Common myeloid progenitor, CD34-positive (primary cell): Measurements from ENCODE around the gene ZNF287.

Source experiments
- CTCF ChIA-PET: fragments of 350-600 bp; sonication (Branson Sonifier 250); formaldehyde crosslinking; loops from one replicate; lab custom pipeline; 2021; ENCODE audit warnings: antibody characterized with exemption; lab: Charles Lee
- POLR2A ChIA-PET: fragments of 350-600 bp; sonication (Branson Sonifier 250); formaldehyde crosslinking; loops from one replicate; lab custom pipeline; 2021; ENCODE audit warnings: antibody characterized with exemption; lab: Charles Lee
- DNase-seq, 3 donors: peaks; one replicate each; pipeline versions ENCODE4 v3.0.0 to v3.0.0-alpha.2; 2013
- H3K27ac ChIP-seq, 2 experiments: 1 replicate in 1 of 2; 2 replicates in 1 of 2; pipeline ENCODE4 v1.7.0; 2013; ENCODE audit warnings: inconsistent platforms in 2 of 2, low read length in 2 of 2, mild to moderate bottlenecking in 2 of 2, low read depth in 1 of 2, moderate library complexity in 1 of 2; ENCODE audit not compliant: severe bottlenecking in 2 of 2, insufficient read depth in 1 of 2, poor library complexity in 1 of 2
- H3K27me3 ChIP-seq, 5 experiments: replicated peaks in 2 of 5; 1 replicate in 3 of 5; 2 replicates in 2 of 5; pipeline versions ENCODE4 v1.6.1 to v1.7.0; 2013; ENCODE audit warnings: low read length in 4 of 5, mild to moderate bottlenecking in 2 of 5, moderate library complexity in 2 of 5, inconsistent platforms in 1 of 5; ENCODE audit not compliant: insufficient read depth in 5 of 5, control insufficient read depth in 4 of 5
- H3K36me3 ChIP-seq, 4 experiments: 1 replicate in 2 of 4; 2 replicates in 2 of 4; pipeline versions ENCODE4 v1.6.1 to v1.7.0; 2013; ENCODE audit warnings: low read length in 3 of 4, control low read depth in 1 of 4, mild to moderate bottlenecking in 1 of 4; ENCODE audit not compliant: control insufficient read depth in 4 of 4, insufficient read depth in 4 of 4
- H3K4me1 ChIP-seq, 4 experiments: 1 replicate in 3 of 4; 2 replicates in 1 of 4; pipeline versions ENCODE4 v1.6.1 to v1.7.1; 2013; ENCODE audit warnings: low read length in 3 of 4, mild to moderate bottlenecking in 3 of 4, control low read depth in 1 of 4, inconsistent platforms in 1 of 4, moderate library complexity in 1 of 4; ENCODE audit not compliant: control insufficient read depth in 4 of 4, insufficient read depth in 4 of 4; ENCODE audit errors: control extremely low read depth in 1 of 4
- H3K4me3 ChIP-seq, 7 experiments: 1 replicate in 4 of 7; 2 replicates in 3 of 7; pipeline versions ENCODE4 v1.5.1 to v1.7.0; 2013; ENCODE audit warnings: mild to moderate bottlenecking in 7 of 7, low read length in 6 of 7, moderate library complexity in 6 of 7, inconsistent platforms in 2 of 7, low read depth in 2 of 7, control low read depth in 1 of 7; ENCODE audit not compliant: insufficient read depth in 4 of 7, control insufficient read depth in 1 of 7; ENCODE audit errors: extremely low read depth in 1 of 7
- H3K9me3 ChIP-seq, 5 experiments: 1 replicate in 4 of 5; 2 replicates in 1 of 5; pipeline versions ENCODE4 v1.6.1 to v1.7.1; 2013; ENCODE audit warnings: low read length in 4 of 5, mild to moderate bottlenecking in 2 of 5, inconsistent platforms in 1 of 5, low read depth in 1 of 5, moderate library complexity in 1 of 5; ENCODE audit not compliant: control insufficient read depth in 4 of 5, insufficient read depth in 2 of 5; ENCODE audit errors: control extremely low read depth in 1 of 5
- WGBS: methylation state at CpG from one replicate; pipeline ENCODE4 v1.1.5; 2013; ENCODE audit not compliant: insufficient coverage; 5-methylcytosine and 5-hydroxymethylcytosine counted together

The ZNF287 gene

DNA sequence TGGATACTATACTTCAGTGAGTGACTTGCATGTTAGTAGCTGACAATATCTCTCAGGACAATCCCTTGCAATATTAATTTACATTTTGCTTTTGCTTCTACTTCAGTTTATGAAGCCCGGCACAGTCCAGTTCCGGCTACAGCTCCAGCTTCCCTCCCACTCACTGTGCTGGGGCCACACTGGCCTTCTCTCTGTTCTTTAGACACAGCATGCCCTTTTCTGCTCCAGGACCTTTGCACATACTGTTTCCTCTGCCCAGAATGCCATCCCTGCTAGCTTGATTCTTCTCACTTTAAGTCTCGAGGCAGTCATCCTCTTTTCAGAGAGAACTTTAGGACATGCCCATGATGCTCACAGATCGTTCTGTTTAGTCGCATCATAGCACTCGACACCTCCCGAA is 51.5 kb downstream of the ZNF287 start:
- no peak overlapping the region for H3K4me3 ChIP-seq
- POLR2A ChIA-PET: no interaction called here
- H3K36me3 ChIP-seq: no peaks in the 10 kb centered on the region
- DNase-seq: no peak
- no peak overlapping the region for H3K27ac ChIP-seq
- H3K4me1 ChIP-seq: peaks cover 1 to 6% (median 3%) of the 10 kb centered on the region in 4 experiments
- H3K9me3 ChIP-seq: no peaks in the 10 kb centered on the region
- H3K27me3 ChIP-seq: peaks cover 0 to 12% (median 0%) of the 10 kb centered on the region in 5 experiments
- CTCF ChIA-PET: interaction anchor here (0.9 to 11.6 kb wide), 3 partner anchors 54 to 90 kb away, joined by 3 to 150 read pairs (median 3); no protein-coding TSS in a partner anchor
- WGBS: 94% methylated on average over 7 of the region's 7 CpGs

DNA sequence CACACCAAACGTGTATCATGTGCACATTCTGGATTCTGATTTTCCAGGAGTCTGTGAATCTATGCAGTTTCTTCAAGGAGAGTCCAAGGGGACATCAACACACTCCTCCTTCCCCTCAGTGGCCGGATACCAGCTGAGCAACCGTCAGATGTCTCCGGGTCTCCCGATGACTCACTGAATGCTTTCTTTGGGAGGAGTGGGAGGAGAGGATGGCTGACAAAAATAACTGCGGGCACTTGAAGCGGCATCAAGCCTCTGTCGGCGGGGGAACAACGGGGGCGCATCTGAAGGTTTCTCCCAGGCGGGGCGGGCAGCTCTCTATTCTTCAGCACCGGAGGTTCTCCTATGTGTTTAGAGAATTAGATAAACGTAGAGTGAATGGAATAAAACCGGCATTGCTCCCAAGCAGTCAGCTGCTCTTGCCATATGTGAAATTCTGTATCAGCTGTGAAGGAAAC is 52.4 kb downstream of the ZNF287 start:
- no peak overlapping the region for H3K4me3 ChIP-seq
- POLR2A ChIA-PET: no interaction called here

DNA sequence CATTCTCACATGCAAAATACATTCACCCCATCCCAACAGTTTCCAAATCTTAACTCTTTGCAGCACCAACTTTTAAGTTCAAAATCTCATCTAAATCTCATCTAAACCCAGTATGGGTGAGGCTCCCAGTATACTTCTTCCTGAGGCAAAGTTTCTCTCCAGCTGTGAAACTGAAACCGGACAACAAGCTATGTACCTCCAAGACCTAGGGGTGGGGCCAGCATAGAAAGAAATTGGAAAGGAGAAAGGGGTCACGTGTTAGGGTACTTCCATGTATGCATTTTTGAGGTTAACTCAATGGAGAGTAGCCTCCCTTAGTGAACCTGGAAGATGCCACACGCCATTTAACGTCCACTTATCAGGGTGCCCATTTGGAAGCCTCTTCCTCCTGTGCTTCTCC is 53.1 kb downstream of the ZNF287 start:
- DNase-seq: no peak
- WGBS: 78% methylated on average over 4 of the region's 4 CpGs
- Histone ChIP-seq H3K9me3 (no peaks in the 10 kb centered on the region), H3K27ac (no peak overlapping the region), H3K36me3 (no peaks in the 10 kb centered on the region), H3K4me3 (no peak overlapping the region), H3K4me1 (peaks cover 0 to 15% (median 12%) of the 10 kb centered on the region in 4 experiments), H3K27me3 (peaks cover 0 to 12% (median 0%) of the 10 kb centered on the region in 5 experiments)
- ChIA-PET CTCF (interaction anchor here (11.6 kb wide), 1 partner anchor 63 kb away, joined by 150 read pairs; no protein-coding TSS in a partner anchor), POLR2A (no interaction called here)

More for the DNA sequence above, 52.4 kb downstream of the ZNF287 start:
- no peak for DNase-seq
- 63% methylated on average over 10 of the region's 16 CpGs for WGBS
- Histone ChIP-seq H3K36me3 (no peaks in the 10 kb centered on the region), H3K9me3 (no peaks in the 10 kb centered on the region), H3K27ac (no peak overlapping the region), H3K4me1 (peaks cover 3 to 14% (median 11%) of the 10 kb centered on the region in 4 experiments), H3K27me3 (peaks cover 0 to 12% (median 0%) of the 10 kb centered on the region in 5 experiments)
- CTCF ChIA-PET: interaction anchor here (0.9 to 11.6 kb wide), 2 partner anchors 63 to 89 kb away, joined by 3 to 150 read pairs; no protein-coding TSS in a partner anchor

DNA sequence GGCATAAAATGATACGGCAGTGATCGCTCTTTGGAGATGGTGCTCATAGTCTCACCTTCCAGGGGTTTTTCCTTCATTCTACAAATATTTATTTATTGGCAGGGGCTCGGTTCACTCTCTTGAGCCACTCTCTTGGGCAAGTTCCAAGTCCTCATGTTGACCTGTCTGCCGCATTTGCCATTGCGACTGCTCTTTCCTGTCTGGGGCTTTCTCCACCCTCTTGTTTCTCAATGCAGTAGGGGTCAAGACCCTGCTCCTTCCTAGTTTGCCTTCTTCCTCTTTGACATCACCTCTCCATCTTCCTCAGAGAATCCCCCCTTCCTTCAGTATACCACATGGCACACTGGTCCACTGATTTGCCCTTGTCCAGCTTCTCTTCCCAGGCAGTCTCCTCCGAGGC is 55.1 kb downstream of the ZNF287 start:
- H3K9me3 ChIP-seq: no peaks in the 10 kb centered on the region
- H3K27me3 ChIP-seq: peaks cover 0 to 12% (median 0%) of the 10 kb centered on the region in 5 experiments
- CTCF ChIA-PET: interaction anchor here (2.3 to 5.2 kb wide), 2 partner anchors 8 to 61 kb away, joined by 13 to 32 read pairs; no protein-coding TSS in a partner anchor
- 87% methylated on average over 6 of the region's 6 CpGs for WGBS
- no peak for DNase-seq
- H3K36me3 ChIP-seq: no peaks in the 10 kb centered on the region
- no peak overlapping the region for H3K4me3 ChIP-seq
- peaks cover 0 to 18% (median 12%) of the 10 kb centered on the region in 4 experiments for H3K4me1 ChIP-seq
- no peak overlapping the region for H3K27ac ChIP-seq
- POLR2A ChIA-PET: no interaction called here

DNA sequence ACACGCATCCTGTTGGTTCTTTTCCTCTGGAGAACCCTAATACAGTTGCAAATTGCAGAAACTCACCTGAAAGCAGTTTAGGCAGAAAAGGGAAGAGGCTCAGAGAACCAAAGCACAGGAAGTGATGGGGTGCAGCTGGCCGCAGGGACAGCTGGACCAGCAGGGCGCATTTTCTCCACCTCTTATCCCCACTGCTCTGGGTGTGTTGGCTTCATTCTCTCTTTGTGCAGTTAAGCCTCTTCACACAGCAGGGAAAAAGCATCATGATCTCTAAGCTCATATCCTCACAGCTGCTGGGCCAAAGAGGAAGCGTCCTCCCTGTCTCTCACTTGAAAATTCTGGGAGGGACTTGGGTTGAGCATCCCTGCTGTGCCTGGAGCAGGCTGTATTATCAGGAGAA is 57.0 kb downstream of the ZNF287 start:
- Histone ChIP-seq H3K9me3 (no peaks in the 10 kb centered on the region), H3K4me3 (peak overlapping the region in 1 of 7 experiments; percentile 24), H3K36me3 (no peaks in the 10 kb centered on the region), H3K27me3 (peaks cover 0 to 3% (median 0%) of the 10 kb centered on the region in 5 experiments), H3K4me1 (peaks cover 0 to 18% (median 12%) of the 10 kb centered on the region in 4 experiments), H3K27ac (no peak overlapping the region)
- ChIA-PET POLR2A (interaction anchor here (0.5 kb wide), 1 partner anchor 1736 kb away, joined by 5 read pairs; no protein-coding TSS in a partner anchor), CTCF (interaction anchor here (2.3 to 5.2 kb wide), 2 partner anchors 10 to 59 kb away, joined by 13 to 32 read pairs; no protein-coding TSS in a partner anchor)
- peak in 2 of 3 donors; percentile 69 to 75 for DNase-seq
- 6% methylated on average over 2 of the region's 4 CpGs for WGBS

DNA sequence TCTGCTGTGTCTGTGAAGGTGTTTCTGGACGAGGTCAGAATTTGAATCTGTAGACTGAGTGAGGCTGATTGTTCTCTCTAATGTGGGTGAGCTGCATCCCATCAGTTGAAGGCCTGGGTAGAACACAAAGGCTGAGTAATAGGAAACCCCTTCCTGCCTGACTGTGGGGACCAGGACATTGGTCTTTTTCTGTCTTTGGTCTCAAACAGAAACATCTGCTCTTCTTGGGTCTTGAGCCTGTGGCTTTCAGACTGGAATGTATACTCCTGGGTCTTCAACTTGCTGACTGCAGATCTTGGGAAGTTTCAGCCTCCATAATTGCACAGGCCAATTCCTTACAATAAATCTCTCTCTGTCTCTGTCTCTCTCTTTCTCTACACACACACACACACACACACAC is 57.4 kb downstream of the ZNF287 start:
- peak in 1 of 3 donors; percentile 24 for DNase-seq
- ChIA-PET POLR2A (interaction anchor here (0.5 kb wide), 1 partner anchor 1736 kb away, joined by 5 read pairs; no protein-coding TSS in a partner anchor), CTCF (interaction anchor here (0.8 to 5.2 kb wide), 4 partner anchors 10 to 59 kb away, joined by 3 to 32 read pairs (median 8); no protein-coding TSS in a partner anchor)
- Histone ChIP-seq H3K4me1 (peaks cover 0 to 18% (median 12%) of the 10 kb centered on the region in 4 experiments), H3K27me3 (peaks cover 0 to 2% (median 0%) of the 10 kb centered on the region in 5 experiments), H3K36me3 (no peaks in the 10 kb centered on the region), H3K27ac (no peak overlapping the region), H3K9me3 (no peaks in the 10 kb centered on the region), H3K4me3 (peak overlapping the region in 1 of 7 experiments; percentile 24)
- WGBS: 100% methylated on average over 1 of the region's 1 CpG
